DOHH2 (cell line): ENCODE results near the gene MCF2L.

Experiments used
- H3F3A ChIP-seq: fragments of 200-600 bp; sonication (generic), shearing (Covaris generic); 2 replicates; pipeline ENCODE4 v1.6.0; 2016; ENCODE audit warnings: antibody characterized with exemption, mild to moderate bottlenecking; ENCODE audit not compliant: control insufficient read depth, insufficient read depth
- H3K27ac ChIP-seq: fragments of 200-600 bp; sonication (generic); 2 replicates; pipeline ENCODE4 v1.5.1; 2014; ENCODE audit warnings: low read depth, mild to moderate bottlenecking, low read length, moderate library complexity
- H3K27me3 ChIP-seq: fragments of 200-600 bp; sonication (generic); 2 replicates; pipeline ENCODE4 v1.6.1; 2014; ENCODE audit warnings: mild to moderate bottlenecking, low read length, mixed read lengths; ENCODE audit not compliant: control insufficient read depth
- H3K36me3 ChIP-seq: fragments of 200-600 bp; sonication (generic); 2 replicates; pipeline ENCODE4 v1.6.1; 2014; ENCODE audit warnings: mild to moderate bottlenecking, low read length, moderate library complexity, mixed read lengths; ENCODE audit not compliant: control insufficient read depth
- H3K4me1 ChIP-seq: fragments of 200-600 bp; sonication (generic); 2 replicates; pipeline ENCODE4 v1.6.1; 2014; ENCODE audit warnings: mild to moderate bottlenecking, low read length, mixed read lengths; ENCODE audit not compliant: control insufficient read depth
- H3K4me2 ChIP-seq: fragments of 200-600 bp; sonication (generic); 2 replicates; pipeline ENCODE4 v1.6.0; 2014; ENCODE audit warnings: mild to moderate bottlenecking, low read length, moderate library complexity
- H3K4me3 ChIP-seq: fragments of 200-600 bp; sonication (generic); 2 replicates; pipeline ENCODE4 v1.5.1; 2014; ENCODE audit warnings: mild to moderate bottlenecking, low read length, mixed read lengths
- H3K79me2 ChIP-seq: fragments of 200-600 bp; sonication (generic); 2 replicates; pipeline ENCODE4 v1.6.1; 2014; ENCODE audit warnings: mild to moderate bottlenecking, low read length, mixed read lengths; ENCODE audit not compliant: control insufficient read depth
- H3K9me2 ChIP-seq: fragments of 200-600 bp; sonication (generic); replicated peaks from 2 replicates; pipeline ENCODE4 v1.6.1; 2014; ENCODE audit warnings: mild to moderate bottlenecking, low read length, mixed read lengths; ENCODE audit not compliant: control insufficient read depth
- H3K9me3 ChIP-seq: fragments of 200-600 bp; sonication (generic); 2 replicates; pipeline ENCODE4 v1.6.1; 2014; ENCODE audit warnings: antibody characterized with exemption, low read length, mixed read lengths; ENCODE audit not compliant: control insufficient read depth, insufficient read depth
- H4K20me1 ChIP-seq: fragments of 200-600 bp; sonication (generic); 2 replicates; pipeline ENCODE4 v1.6.0; 2014; ENCODE audit warnings: low read depth, mild to moderate bottlenecking, antibody characterized with exemption, low read length, moderate library complexity; ENCODE audit not compliant: control insufficient read depth, insufficient read depth
- CTCF ChIP-seq: fragments of 200-600 bp; sonication (generic); IDR thresholded peaks from one replicate; pipeline ENCODE4 v1.5.1; 2014; ENCODE audit warnings: antibody characterized with exemption, mild to moderate bottlenecking, low read depth, low read length; ENCODE audit not compliant: poor library complexity, severe bottlenecking
- EZH2phosphoT487 ChIP-seq: fragments of 200-600 bp; sonication (generic); IDR thresholded peaks from 2 replicates; pipeline ENCODE4 v1.6.1; 2017; ENCODE audit warnings: borderline replicate concordance, mild to moderate bottlenecking, antibody characterized with exemption, low read length, moderate library complexity, mixed read lengths

The MCF2L gene

GRCh38 chr13:113126265-113127150 is 157.5 kb downstream of the MCF2L start:
- Histone ChIP-seq H3K4me2 (no peak overlapping the region), H3K27me3 (0 out of 2 replicates have a peak, but pooled peaks cover 2% of the 10 kb centered on the region), H3K36me3 (no peaks in the 10 kb centered on the region), H4K20me1 (no peaks in the 10 kb centered on the region), H3F3A (no peaks in the 10 kb centered on the region), H3K79me2 (no peaks in the 10 kb centered on the region), H3K27ac (no peak overlapping the region), H3K4me3 (no peak overlapping the region), H3K9me3 (no peaks in the 10 kb centered on the region), H3K9me2 (no peaks in the 10 kb centered on the region), H3K4me1 (no peaks in the 10 kb centered on the region)
- TF ChIP-seq CTCF, result no peak
- no peak for TF ChIP-seq EZH2phosphoT487

GRCh38 chr13:113129480-113129879 is 160.5 kb downstream of the MCF2L start:
- no peak overlapping the region for H3K4me2 ChIP-seq
- H3K36me3 ChIP-seq, result no peaks in the 10 kb centered on the region
- no peak overlapping the region for H3K27ac ChIP-seq
- no peaks in the 10 kb centered on the region for H3F3A ChIP-seq
- no peak for TF ChIP-seq CTCF
- TF ChIP-seq EZH2phosphoT487, result no peak
- H3K9me2 ChIP-seq, result no peaks in the 10 kb centered on the region
- no peaks in the 10 kb centered on the region for H4K20me1 ChIP-seq
- peaks cover 17% of the 10 kb centered on the region for H3K27me3 ChIP-seq
- no peaks in the 10 kb centered on the region for H3K9me3 ChIP-seq
- H3K79me2 ChIP-seq, result no peaks in the 10 kb centered on the region
- no peak overlapping the region for H3K4me3 ChIP-seq
- no peaks in the 10 kb centered on the region for H3K4me1 ChIP-seq

GRCh38 chr13:113129921-113130750 is 161.1 kb downstream of the MCF2L start:
- Histone ChIP-seq H3K4me3 (no peak overlapping the region), H3K36me3 (no peaks in the 10 kb centered on the region), H3K4me1 (no peaks in the 10 kb centered on the region), H3K4me2 (no peak overlapping the region), H3K27ac (no peak overlapping the region), H3F3A (no peaks in the 10 kb centered on the region), H3K79me2 (no peaks in the 10 kb centered on the region), H3K9me2 (no peaks in the 10 kb centered on the region), H3K9me3 (no peaks in the 10 kb centered on the region), H3K27me3 (peaks cover 17% of the 10 kb centered on the region), H4K20me1 (no peaks in the 10 kb centered on the region)
- TF ChIP-seq CTCF (no peak), EZH2phosphoT487 (no peak)
